B cell (primary cell): Measurements from ENCODE around the gene TRMT13. TPM values are rescaled to one million over a fixed set of nuclear protein-coding genes. Genes with fewer than 3 reads are reported as not detected.

ENCODE experiments used
- ATAC-seq: fragments of 200-7000 bp; cut with Tn5 transposase; one replicate; pipeline ENCODE4 v1.10.0; 2021; ENCODE audit warnings: low read depth, mild to moderate bottlenecking, moderate number of reproducible peaks, moderate library complexity
- CTCF ChIA-PET: fragments of 350-600 bp; sonication (Branson Sonifier 250); formaldehyde crosslinking; loops from one replicate; lab custom pipeline; 2021; ENCODE audit warnings: antibody characterized with exemption, inconsistent platforms; lab: Charles Lee
- POLR2A ChIA-PET: fragments of 350-600 bp; sonication (Branson Sonifier 250); formaldehyde crosslinking; loops from one replicate; lab custom pipeline; 2021; ENCODE audit warnings: antibody characterized with exemption; lab: Charles Lee
- DNase-seq: peaks from one replicate; pipeline ENCODE4 v3.0.0; 2013
- H2AFZ ChIP-seq: 2 replicates; pipeline ENCODE4 v1.6.1; 2012; ENCODE audit warnings: mild to moderate bottlenecking, low read depth, low read length; ENCODE audit not compliant: insufficient read depth, poor library complexity, severe bottlenecking
- H3K27ac ChIP-seq, 2 donors: 1 replicate in 1 of 2; 2 replicates in 1 of 2; pipeline ENCODE4 v1.5.1; 2012 to 2013; ENCODE audit warnings: low read length in 2 of 2, mild to moderate bottlenecking in 2 of 2, moderate library complexity in 1 of 2
- H3K27me3 ChIP-seq, 4 experiments: fragments of 200-600 bp in 1 of 4; sonication (generic) in 1 of 4; replicated peaks in 1 of 4; 1 replicate in 2 of 4; 2 replicates in 2 of 4; pipeline versions ENCODE4 v1.6.1 to v1.7.0; 2013 to 2016; ENCODE audit warnings: low read length in 3 of 4, mild to moderate bottlenecking in 2 of 4, mixed read lengths in 1 of 4, moderate library complexity in 1 of 4; ENCODE audit not compliant: insufficient read depth in 4 of 4, control insufficient read depth in 3 of 4; ENCODE audit errors: control extremely low read depth in 1 of 4
- H3K36me3 ChIP-seq, 2 experiments: replicated peaks in 1 of 2; 1 replicate in 1 of 2; 2 replicates in 1 of 2; pipeline versions ENCODE4 v1.6.1 to v1.7.1; 2013; ENCODE audit warnings: low read length in 1 of 2; ENCODE audit not compliant: insufficient read depth in 2 of 2, control insufficient read depth in 1 of 2; ENCODE audit errors: control extremely low read depth in 1 of 2, extremely low read depth in 1 of 2
- H3K4me1 ChIP-seq, 2 donors: fragments of 200-600 bp in 1 of 2; sonication (generic) in 1 of 2; 1 replicate in 1 of 2; 2 replicates in 1 of 2; pipeline versions ENCODE4 v1.5.1 to v1.6.1; 2013 to 2017; ENCODE audit warnings: low read length in 2 of 2; ENCODE audit not compliant: control insufficient read depth in 2 of 2, insufficient read depth in 2 of 2
- H3K4me2 ChIP-seq: replicated peaks from 2 replicates; pipeline ENCODE3; 2012; ENCODE audit warnings: mild to moderate bottlenecking, low read depth, low read length; ENCODE audit not compliant: poor library complexity, severe bottlenecking
- H3K4me3 ChIP-seq, 5 experiments: fragments of 200-600 bp in 1 of 5; sonication (generic) in 1 of 5; 1 replicate in 3 of 5; 2 replicates in 2 of 5; pipeline versions ENCODE4 v1.5.1 to v1.7.0; 2011 to 2016; ENCODE audit warnings: low read length in 4 of 5, mild to moderate bottlenecking in 4 of 5, low read depth in 2 of 5, control low read depth in 1 of 5, moderate library complexity in 1 of 5; ENCODE audit not compliant: insufficient read depth in 1 of 5; ENCODE audit errors: control extremely low read depth in 1 of 5, extremely low read depth in 1 of 5
- H3K79me2 ChIP-seq: fragments of 200-600 bp; sonication (generic); one replicate; pipeline ENCODE4 v1.6.0; 2016; ENCODE audit warnings: low read length; ENCODE audit not compliant: control insufficient read depth, insufficient read depth
- H3K9ac ChIP-seq: fragments of 200-600 bp; sonication (generic); 2 replicates; pipeline ENCODE4 v1.6.1; 2017; ENCODE audit warnings: mild to moderate bottlenecking, low read length, moderate library complexity
- H3K9me3 ChIP-seq, 3 donors: one replicate each; pipeline versions ENCODE4 v1.6.1 to v1.7.1; 2013; ENCODE audit warnings: low read length in 2 of 3; ENCODE audit not compliant: control insufficient read depth in 2 of 3, insufficient read depth in 1 of 3; ENCODE audit errors: control extremely low read depth in 1 of 3
- H4K20me1 ChIP-seq: 2 replicates; pipeline ENCODE4 v1.6.0; 2012; ENCODE audit warnings: mild to moderate bottlenecking, low read length; ENCODE audit not compliant: insufficient read depth, control insufficient read depth, poor library complexity, severe bottlenecking
- H3K27ac Mint-ChIP-seq: one replicate; pipeline ENCODE4 v1.8.0; 2021; ENCODE audit warnings: mixed read lengths
- H3K27me3 Mint-ChIP-seq: one replicate; pipeline ENCODE4 v1.8.0; 2021; ENCODE audit warnings: mixed read lengths
- H3K4me1 Mint-ChIP-seq: one replicate; pipeline ENCODE4 v1.8.0; 2021; ENCODE audit warnings: mixed read lengths
- H3K4me3 Mint-ChIP-seq: one replicate; pipeline ENCODE4 v1.8.0; 2021; ENCODE audit warnings: mixed read lengths
- H3K9me3 Mint-ChIP-seq: one replicate; pipeline ENCODE4 v1.8.0; 2022; ENCODE audit warnings: mixed read lengths; ENCODE audit not compliant: insufficient read depth
- CTCF ChIP-seq: fragments of 200-600 bp; IDR thresholded peaks from one replicate; pipeline ENCODE4 v1.8.0; 2022; ENCODE audit warnings: antibody characterized with exemption, mild to moderate bottlenecking
- EZH2 ChIP-seq: IDR thresholded peaks from 2 replicates; pipeline ENCODE4 v1.6.1; 2012; ENCODE audit warnings: borderline replicate concordance, low read depth, mild to moderate bottlenecking, moderate library complexity, low read length; ENCODE audit not compliant: insufficient read depth, poor library complexity, severe bottlenecking
- WGBS: methylation state at CpG from one replicate; pipeline ENCODE4 v1.1.5; 2013; ENCODE audit warnings: missing lambda C conversion rate; ENCODE audit not compliant: insufficient coverage; 5-methylcytosine and 5-hydroxymethylcytosine counted together
- intact Hi-C: fragments of 100-400 bp; cut with micrococcal nuclease; formaldehyde crosslinking; loops from one replicate; pipeline ENCODE4 v1.10.0; 2022
- polyA minus RNA-seq: library from RNA; depleted of rRNA, polyadenylated mRNA; stranded (reverse); fragments of >200 nt; gene quantifications from 2 replicates; pipeline ENCODE4 v1.2.3, GENCODE V29; 2012
- polyA plus RNA-seq: library from polyadenylated mRNA; depleted of rRNA; stranded (reverse); fragments of >200 nt; gene quantifications from 2 replicates; pipeline ENCODE4 v1.2.3, GENCODE V29; 2012
- total RNA-seq, 2 donors: library from RNA; stranded (reverse); fragments of 120-200 nt in 1 of 2; gene quantifications; 1 replicate in 1 of 2; 2 replicates in 1 of 2; pipeline versions ENCODE4 v1.2.3 to v1.2.4, GENCODE V29; 2013 to 2022

TRMT13 gene
- total RNA-seq (40.1 and 41.5 TPM in 2 replicates), polyA plus RNA-seq (15.6 and 29.3 TPM in 2 replicates), polyA minus RNA-seq (8.8 and 10.9 TPM in 2 replicates)
- 33.7 TPM for total RNA-seq (2013)

- Mint-ChIP-seq H3K4me1 (peaks cover 37% of the 10 kb centered on the region), H3K27me3 (no peaks in the 10 kb centered on the region), H3K9me3 (no peaks in the 10 kb centered on the region), H3K27ac (peak within 1 kb of the TSS; percentile 96), H3K4me3 (peak within 1 kb of the TSS; percentile 98)
- Histone ChIP-seq H3K27ac (peak within 1 kb of the TSS; percentile 59 to 72), H4K20me1 (no peaks in the 10 kb centered on the region), H3K4me3 (peak within 1 kb of the TSS; percentile 81 to 95 (median 87)), H3K9me3 (no peaks in the 10 kb centered on the region), H3K79me2 (peaks cover 61% of the 10 kb centered on the region), H2AFZ (peak within 1 kb of the TSS; percentile 99), H3K36me3 (peaks cover 2 to 11% of the 10 kb centered on the region in 2 experiments), H3K4me2 (peak within 1 kb of the TSS; percentile 82), H3K9ac (peak within 1 kb of the TSS; percentile 84), H3K27me3 (no peaks in the 10 kb centered on the region), H3K4me1 (peaks cover 18 to 20% of the 10 kb centered on the region in 2 donors)
- WGBS = under 1% methylated on average over 55 of the region's 57 CpGs
- peak; percentile 98 for ATAC-seq
- peak; percentile 96 for DNase-seq
- ChIA-PET POLR2A (interaction anchor here (1.1 to 1.4 kb wide), 3 partner anchors 95 to 133 kb away, joined by 4 to 15 read pairs (median 6); partner anchors contain the start of genes DBT and RTCA), CTCF (interaction anchor here (0.6 to 1.5 kb wide), 4 partner anchors 24 to 326 kb away, joined by 3 to 4 read pairs (median 3); no protein-coding TSS in a partner anchor)
- TF ChIP-seq EZH2 (no peak), CTCF (no peak)
- intact Hi-C loops = loop anchor here (1.0 to 5.0 kb wide), 9 partner anchors 95 to 762 kb away; partner anchors contain the start of genes AGL, CDC14A, DBT and EXTL2
These were observed at the start of gene TRMT13, which contains the start of gene SASS6 for GRCh38 chr1:100132566-100133477. TRMT13 (plus strand) TSS chr1:100133163; CDS start chr1:100133169, 6 bp downstream. SASS6 (minus strand) TSS chr1:100132930; CDS start chr1:100132814, 116 bp downstream.

- Mint-ChIP-seq H3K4me3 (no peak overlapping the region), H3K27ac (no peak overlapping the region), H3K27me3 (no peaks in the 10 kb centered on the region), H3K9me3 (no peaks in the 10 kb centered on the region), H3K4me1 (no peaks in the 10 kb centered on the region)
- peaks cover 0 to 16% of the 10 kb centered on the region in 2 experiments for H3K36me3 ChIP-seq
- no peak overlapping the region for H3K4me3 ChIP-seq
- H3K4me1 ChIP-seq = no peaks in the 10 kb centered on the region
- H3K27me3 ChIP-seq = no peaks in the 10 kb centered on the region
- ChIA-PET POLR2A (no interaction called here), CTCF (no interaction called here)
- no peaks in the 10 kb centered on the region for H3K79me2 ChIP-seq
- H3K9me3 ChIP-seq = no peaks in the 10 kb centered on the region
- intact Hi-C loops = no loop called here
- DNase-seq (no peak), ATAC-seq (no peak)
- WGBS = no CpG with 5 or more reads among the region's 1 CpG
- H3K4me2 ChIP-seq = no peak overlapping the region
- H3K9ac ChIP-seq = no peak overlapping the region
- TF ChIP-seq CTCF = no peak
- TF ChIP-seq EZH2 = no peak
- no peak overlapping the region for H2AFZ ChIP-seq
- H3K27ac ChIP-seq = no peak overlapping the region
- no peaks in the 10 kb centered on the region for H4K20me1 ChIP-seq
These were observed 45.6 kb upstream of the TRMT13 start for GRCh38 chr1:100087396-100087795.
